Hematopoietic multipotent progenitor cell treated with erythropoietin and hydrocortisone succinate and interleukin-3 and kit ligand, for 8 days (in vitro differentiated cells): ENCODE measurements around the gene MUC4.

Experiments
- DNase-seq: peaks from one replicate; pipeline ENCODE4 v3.0.0-alpha.2; 2015

The MUC4 gene

GRCh38 chr3:195697582-195698324 is 114.0 kb downstream of the MUC4 start:
- DNase-seq = peak; percentile 27
